SU-DHL-6 (cell line): ENCODE measurements around the gene ESM1.

Experiments
- EZH2phosphoT487 ChIP-seq: fragments of 200-600 bp; sonication (generic), shearing (Covaris generic); conservative IDR thresholded peaks from 2 replicates; pipeline ENCODE4 v1.6.1; 2018; ENCODE audit warnings: mild to moderate bottlenecking, antibody characterized with exemption, low read length, moderate library complexity, mixed read lengths
- TF ChIP-seq, protein P1 (sequence below): fragments of 200-600 bp; sonication (generic); IDR thresholded peaks from one replicate; pipeline ENCODE4 v1.5.1; 2017; ENCODE audit warnings: antibody characterized with exemption, mild to moderate bottlenecking, low read length, moderate library complexity; ENCODE audit not compliant: insufficient read depth, poor library complexity, severe bottlenecking

DNA sequence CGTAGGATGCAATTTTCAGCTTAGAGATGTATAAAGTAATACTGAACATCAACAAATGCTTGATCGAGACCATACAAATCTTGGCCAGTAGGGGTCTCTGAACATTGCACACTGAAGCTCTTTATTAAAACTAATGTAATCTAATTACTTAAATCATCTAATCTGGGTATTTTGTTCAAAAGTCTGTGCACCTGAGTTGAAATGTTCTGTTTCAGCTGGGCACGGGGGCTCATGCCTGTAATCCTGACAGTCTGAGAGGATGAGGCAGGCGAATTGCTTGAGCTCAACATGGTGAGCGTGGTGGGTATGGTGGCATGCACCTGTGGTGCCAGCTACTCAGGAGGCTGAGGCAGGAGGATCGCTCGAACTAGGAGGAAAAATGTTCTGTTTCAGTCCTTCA is 41.0 kb downstream of the ESM1 start:
- TF ChIP-seq, protein P1, sequence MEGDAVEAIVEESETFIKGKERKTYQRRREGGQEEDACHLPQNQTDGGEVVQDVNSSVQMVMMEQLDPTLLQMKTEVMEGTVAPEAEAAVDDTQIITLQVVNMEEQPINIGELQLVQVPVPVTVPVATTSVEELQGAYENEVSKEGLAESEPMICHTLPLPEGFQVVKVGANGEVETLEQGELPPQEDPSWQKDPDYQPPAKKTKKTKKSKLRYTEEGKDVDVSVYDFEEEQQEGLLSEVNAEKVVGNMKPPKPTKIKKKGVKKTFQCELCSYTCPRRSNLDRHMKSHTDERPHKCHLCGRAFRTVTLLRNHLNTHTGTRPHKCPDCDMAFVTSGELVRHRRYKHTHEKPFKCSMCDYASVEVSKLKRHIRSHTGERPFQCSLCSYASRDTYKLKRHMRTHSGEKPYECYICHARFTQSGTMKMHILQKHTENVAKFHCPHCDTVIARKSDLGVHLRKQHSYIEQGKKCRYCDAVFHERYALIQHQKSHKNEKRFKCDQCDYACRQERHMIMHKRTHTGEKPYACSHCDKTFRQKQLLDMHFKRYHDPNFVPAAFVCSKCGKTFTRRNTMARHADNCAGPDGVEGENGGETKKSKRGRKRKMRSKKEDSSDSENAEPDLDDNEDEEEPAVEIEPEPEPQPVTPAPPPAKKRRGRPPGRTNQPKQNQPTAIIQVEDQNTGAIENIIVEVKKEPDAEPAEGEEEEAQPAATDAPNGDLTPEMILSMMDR, result peak; percentile 66
- TF ChIP-seq EZH2phosphoT487, result no peak
